GM18498 (cell line): ENCODE results near the gene MMEL1.

Experiments
- ATAC-seq: cut with Tn5 transposase; IDR thresholded peaks from one replicate; pipeline ENCODE4 v1.9.1; 2021; ENCODE audit warnings: mild to moderate bottlenecking, moderate library complexity; ENCODE audit not compliant: unreplicated experiment

MMEL1 gene

DNA sequence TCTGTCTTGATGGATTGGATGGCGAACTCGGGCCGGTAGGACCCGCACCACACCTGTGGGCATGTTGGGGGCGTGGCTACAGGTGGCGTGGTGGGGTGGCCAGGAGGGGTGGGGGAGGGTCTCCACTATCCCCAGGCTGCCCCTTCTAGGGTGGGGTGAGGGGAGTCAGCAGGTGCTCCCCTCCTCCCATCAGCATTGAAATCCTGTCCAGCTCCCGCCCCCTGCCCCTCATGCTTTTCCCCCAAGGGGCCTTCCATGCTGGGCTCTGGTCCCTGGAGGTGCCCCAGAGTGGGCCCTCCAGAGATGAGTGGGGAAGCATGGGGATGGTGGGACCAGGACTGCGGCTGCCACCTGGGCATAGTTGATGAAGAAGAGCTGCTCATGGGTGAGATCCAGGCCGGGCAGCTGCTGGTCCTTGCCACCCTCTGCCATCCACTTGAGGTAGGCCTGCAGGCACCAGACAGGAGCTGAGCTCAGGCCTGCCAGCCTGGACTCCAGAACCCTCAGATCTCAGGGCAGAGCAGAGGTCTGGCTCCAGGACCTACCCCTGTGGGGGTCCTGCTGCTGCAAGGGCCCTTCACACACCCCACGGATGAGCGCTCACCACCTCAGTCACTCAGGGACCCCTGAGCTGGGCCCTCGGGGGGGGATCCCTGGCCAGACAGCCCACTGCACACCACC is 41.1 kb downstream of the MMEL1 start:
- ATAC-seq, result no peak

DNA sequence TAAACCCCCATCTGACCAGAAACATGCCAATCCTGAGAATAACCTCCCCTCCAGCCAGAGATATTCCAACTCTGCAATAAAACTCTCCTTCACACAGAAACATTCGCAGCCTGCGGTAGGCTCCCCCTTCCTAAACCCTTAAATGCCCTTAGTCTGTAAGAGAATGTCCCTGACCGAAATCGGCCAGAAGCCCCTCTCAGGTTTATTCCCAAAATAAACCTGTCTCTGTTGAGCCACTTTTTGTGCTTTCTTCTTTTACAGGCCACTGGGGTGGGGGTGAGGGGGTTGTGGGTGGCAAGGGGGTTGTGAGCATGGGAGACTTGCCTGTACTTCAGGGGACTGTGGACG is 41.6 kb downstream of the MMEL1 start:
- no peak for ATAC-seq

DNA sequence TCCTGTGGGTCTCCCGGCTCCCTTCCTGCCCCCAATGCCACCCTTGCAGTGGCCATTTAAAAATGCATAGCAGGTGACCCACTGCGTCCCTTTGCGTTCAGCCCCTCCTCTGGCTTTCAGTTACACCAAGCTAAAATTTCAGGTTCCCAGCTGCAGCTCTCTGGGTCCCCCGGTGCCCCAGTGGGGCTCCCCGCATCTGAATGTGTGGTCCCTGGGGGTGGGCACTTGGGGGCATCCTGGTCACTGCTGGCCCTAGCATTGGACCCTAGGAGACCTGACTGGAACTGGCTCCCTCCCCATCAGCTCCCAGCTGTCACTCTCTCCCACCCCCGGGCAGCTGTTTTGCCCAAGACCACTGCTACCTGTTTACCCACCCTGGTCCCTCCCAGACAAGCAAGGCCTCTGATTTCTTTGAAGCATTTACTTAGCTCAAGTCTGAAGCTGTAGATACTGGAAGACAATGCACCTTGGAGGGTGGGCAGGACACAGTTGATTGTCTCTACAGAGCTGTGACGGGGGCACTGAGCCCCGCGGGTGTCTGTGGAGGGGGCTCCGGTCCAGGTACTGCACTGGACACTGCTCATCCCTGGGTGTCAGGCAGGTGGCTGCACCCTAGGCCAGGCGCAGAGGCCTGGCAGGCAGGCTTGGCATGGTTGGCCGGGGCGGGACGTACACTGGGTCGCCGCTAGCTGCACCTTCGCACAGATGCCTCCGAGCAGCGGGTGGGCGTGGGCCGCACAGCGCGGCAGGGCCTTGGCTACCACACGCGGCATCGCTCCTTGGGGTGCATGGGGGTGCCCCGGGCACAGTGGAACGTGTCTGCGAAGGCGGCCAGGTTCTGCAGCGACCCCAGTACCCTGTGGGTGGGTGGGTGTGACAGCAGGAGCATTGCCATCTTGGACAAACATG is 42.3 kb downstream of the MMEL1 start:
- no peak for ATAC-seq

DNA sequence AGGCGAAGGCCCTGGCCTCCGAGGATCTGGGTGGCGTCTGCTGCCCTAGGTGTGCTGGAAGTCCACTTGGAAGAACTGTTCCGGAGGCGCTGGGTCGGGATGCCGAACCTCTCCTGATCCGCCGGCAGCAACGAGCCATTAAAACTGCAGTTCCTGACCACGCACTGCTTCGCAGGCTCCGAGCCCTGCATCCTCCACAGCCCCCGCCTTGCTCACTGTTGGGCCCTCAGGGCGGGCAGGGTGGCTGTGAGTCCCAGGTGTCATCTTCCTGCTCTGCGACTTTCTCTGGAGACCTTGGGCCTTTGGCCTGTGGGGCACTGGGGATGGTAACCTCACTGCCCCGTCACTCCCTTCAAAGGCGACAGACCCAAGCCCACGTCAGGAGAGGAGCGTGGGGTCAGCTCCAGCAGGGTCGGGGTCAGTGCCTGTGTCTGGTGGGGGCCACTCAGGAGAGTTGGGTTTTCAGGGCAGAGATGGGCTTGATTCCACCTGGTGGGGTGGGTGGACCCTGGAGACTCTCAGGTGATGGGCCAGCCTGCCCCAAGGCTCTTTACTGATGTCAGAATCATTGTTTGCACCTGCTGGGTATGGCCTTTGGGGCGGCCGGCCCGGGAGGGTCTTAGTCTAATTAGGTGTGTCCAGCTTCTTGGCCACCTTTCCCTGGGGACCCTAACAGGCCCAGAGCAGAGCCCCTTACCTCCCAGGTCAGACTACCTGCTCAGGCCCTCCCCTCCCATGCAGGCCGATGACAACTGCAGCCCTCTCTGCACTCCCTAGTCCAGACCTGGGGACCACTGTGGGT is 43.2 kb downstream of the MMEL1 start:
- no peak for ATAC-seq

DNA sequence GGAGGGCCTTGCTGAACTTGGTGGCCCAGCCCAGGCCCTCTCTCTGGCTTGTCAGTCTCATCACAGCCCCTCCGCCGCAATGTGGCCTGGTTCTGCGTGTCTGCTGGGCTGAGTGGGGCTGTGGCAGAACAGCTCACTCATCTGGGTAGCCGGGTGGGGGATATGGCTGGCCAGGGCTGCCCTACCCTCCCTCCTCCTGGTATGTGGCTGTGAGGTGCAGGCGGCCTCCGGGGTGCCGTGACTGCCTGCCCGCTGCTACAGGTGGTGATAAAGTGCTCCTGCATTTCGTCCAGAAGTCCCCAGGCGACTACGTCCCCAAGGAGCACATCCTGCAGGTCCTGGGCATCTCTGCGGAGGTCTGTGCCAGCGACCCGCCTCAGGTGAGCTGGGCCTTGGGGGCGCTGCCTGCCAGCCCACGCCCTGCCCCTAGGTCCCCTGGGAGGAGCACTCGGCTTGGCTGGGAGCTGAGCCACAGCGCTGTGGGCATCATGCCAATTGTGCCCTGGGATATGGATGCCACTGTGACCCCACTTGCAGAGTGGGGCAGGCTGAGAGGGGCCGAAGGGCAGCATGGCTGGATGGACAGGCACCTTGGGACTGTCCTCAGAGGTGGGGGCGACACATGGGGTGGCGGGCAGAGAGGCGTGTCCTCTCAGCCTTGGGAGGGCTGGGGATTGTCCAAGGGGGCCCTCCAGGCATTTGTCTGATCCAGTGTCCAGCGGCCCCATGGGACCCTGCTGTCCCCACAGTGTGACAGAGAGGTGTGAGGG is 44.0 kb downstream of the MMEL1 start:
- no peak for ATAC-seq

DNA sequence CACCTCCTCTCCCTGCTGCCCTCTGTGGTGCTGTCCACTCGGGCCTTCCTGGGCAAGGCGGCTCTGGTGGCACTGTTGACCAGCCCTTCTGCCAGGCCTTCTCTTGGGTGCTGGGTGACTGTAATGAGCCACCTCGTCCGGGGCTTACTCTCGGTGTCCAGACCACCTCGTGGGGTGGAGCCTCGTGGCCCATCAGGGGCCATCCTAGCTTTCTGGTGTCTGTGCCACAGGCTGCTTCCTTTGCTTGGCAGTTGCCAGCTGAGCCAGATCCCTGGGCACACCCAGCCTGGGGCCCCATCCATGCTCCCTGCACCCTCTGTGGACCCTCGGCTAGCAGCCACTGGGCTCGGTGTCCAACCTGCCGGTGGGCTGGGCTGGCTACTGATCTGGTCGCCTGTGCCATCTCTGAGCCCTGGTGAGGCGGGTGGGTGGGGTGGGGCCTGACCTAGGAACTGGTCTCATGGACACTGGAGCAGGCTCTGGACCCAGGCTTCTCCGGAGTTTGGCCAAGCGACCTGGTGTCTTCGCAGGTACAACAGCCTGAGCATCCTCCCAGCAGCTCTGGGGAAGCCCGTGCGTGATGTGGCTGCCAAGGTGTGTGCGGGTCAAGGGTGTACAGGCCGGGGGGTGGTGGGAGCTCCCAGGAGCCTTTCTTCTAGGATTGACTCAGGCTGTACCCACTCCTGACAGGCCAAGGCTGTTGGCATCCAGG is 44.8 kb downstream of the MMEL1 start:
- no peak for ATAC-seq

DNA sequence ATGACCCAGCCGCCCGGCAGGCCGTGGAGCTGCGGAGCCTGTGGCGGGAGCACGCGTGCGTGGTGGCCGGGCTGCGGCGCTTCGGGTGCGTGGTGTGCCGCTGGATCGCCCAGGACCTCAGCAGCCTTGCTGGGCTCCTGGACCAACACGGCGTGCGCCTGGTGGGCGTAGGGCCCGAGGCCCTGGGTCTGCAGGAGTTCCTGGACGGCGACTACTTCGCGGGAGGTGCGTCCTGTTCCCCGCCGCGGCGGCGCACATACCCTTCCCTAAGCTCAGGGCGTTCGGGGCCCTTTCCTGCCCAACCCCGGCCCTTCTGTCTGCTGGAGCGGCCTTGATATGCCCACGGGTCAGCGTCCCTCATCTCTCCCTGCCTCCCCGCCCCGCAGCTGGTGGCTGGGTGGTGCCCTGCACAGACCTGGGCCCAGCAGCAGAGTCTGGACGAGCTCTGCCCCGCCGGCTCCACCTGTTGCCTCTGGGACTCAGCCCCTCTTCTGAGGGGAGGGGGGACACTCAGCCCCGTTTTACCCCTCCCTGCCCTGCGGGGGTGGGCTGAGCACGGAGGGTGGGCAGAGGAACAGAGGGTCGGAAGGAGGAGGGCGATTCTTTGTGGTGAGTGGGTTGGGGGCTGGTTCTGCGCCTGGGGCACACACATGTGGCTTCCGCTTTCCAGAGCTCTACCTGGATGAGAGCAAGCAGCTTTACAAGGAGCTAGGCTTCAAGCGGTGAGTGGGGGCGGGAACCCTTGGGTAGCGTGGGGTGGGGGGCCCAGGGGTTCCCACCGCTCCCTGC is 45.6 kb downstream of the MMEL1 start:
- no peak for ATAC-seq

DNA sequence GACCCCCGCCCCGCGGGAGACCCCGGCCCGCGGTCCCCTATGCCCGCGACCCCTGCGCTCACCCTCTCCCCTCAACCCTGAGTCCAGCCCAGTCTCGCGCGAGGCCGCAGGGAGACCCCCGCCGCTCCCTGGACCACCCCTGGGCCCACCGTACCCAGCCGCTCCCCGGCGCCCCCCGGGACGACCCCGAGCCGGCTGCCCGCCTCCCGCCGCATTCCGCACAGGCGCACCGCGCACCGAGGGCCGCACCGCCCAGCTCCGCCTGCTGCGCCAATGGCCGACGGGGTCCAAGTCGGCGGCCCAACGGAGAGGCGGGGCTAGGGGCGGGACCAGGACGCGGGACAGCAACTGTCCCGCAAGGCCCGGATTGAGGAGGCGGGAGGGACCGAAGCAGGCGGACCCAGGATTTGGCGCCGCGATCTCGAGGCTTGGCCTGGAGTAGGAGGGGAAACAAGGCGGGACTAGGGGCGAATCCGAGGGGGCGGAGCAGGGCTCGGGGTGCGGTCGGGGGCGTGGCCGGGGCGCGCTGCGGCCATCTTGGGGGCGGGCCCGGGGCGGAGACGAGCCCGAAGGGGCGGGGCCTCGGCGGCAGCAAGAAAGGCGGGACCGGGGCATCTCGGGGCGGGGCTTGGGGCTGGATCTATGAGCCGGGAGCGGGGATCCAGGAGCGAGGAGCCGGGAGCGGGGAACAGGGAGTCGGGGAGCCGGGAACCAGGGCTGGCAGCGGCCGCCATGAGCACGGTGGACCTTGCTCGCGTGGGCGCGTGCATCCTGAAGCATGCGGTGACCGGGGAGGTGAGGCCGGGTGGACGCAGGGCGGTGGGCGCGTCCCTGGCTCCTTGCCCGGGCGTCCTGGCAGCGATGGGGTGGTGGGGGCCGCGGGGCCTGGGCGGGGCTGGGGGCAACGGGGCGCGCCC is 46.4 kb downstream of the MMEL1 start, which contains the start of gene PRXL2B:
Gene PRXL2B (plus strand): TSS at position 624 of the 917 bp plus-strand sequence. CDS start 109 bp downstream, at position 733.
- ATAC-seq, result peak; percentile 75

DNA sequence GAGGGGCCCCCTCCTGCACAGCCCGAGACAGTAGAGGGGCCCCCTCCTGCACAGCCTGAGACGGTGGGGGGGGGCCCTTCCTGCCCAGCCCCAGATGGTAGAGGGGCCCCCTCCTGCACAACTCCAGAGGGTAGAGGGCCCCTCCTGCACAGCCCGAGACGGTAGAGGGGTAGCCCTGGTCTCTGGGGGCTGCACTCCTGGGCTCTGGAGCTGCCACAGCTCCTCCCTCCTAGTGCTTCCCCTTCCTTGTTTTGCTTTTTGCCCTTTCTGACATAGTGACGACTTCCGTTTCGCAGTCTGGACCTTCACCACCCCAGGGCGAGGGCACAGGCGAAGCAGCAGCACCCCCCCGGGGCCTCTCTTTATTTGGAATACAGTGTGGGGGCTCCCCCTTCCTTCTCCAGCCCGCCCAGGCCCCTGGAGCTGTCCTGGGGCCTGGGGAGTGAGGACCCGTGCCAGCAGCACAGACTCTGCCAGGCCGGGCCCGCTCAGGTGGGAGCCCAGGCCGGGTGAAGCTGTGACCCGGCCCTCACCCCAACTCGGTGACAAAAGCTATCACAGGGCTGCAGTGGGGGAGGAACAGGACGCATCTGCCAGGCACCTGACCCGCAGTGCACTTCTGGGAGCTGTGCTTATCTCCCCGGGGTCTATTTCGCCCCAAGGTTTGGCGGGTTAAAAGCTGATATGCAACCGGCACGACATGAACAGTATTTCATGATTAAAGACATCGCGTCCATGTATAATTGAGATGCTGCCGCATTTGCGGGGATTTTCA is 47.3 kb downstream of the MMEL1 start:
- ATAC-seq, result peak; percentile 39

DNA sequence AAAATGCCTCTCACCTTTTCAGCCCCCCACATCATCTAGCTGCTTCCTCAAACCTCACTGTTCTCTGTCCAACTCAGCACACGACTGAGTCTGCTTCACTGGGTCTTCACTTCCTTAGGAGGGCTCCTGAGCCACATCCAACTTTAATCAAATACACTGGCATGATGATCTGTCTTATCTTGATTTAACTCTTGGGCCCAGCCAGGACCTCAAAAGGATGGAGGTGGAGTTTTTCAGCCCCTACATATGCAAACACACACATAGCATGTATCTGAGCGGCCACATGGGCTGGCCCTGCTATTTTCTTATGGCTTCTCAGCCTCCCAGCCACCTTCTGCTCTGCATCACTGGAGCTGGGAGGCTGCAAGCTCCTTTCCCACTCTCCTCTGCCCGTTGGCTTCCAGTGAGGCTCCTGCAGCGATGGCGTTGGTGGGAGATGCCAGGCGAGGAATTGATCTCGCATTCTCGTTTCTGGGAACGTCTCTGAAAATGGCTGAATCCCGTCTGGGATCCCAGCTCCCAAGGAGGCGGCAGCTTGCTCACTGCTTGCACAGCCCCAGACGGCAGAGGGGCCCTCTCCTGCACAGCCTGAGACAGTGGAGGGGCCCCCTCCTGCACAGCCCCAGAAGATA is 48.0 kb downstream of the MMEL1 start:
- no peak for ATAC-seq

DNA sequence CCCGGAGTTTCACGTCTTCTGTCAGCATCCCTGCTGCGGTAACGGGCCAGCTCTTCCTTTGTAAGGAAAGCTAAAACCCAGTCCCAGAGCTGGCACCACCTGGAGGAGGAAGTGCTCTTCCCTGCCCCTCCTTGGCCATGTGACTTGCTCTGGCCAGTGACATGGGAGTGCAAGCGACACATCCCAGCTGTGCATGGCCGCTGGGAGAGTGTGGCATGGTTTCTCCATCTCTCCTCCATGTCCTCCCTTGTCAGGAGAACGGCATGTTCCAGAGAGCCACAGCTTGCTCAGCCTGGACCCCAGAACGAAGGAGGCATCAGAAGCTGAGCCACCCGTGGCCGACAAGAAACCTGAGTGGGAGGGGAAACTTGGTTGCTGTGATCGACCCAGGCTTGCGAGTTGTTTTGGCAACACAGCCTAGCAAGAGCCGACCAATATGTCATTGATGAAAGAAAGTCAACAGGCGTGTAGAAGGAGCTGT is 48.9 kb downstream of the MMEL1 start:
- ATAC-seq, result no peak

DNA sequence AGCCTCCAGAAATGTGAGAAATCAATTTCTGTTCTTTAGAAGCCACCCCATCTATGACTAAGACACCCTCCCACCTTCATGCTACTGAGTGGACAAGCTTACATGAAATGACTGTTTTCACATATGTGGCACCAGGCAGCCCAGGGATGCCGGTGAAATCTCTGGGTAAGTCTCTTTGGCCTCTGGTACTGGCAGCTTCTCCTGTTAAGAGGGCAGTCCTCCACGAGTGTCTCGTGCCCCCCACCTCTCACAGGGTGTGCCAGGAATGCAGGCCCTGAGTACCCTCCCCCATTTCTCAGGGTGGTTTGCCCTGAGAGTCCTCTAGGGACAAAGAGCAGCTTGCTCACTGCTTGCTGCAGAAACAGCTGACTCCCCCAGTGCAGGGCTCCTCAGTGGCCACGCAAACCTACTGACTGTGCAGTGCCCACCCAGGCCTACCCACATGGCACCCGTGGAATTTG is 49.5 kb downstream of the MMEL1 start:
- no peak for ATAC-seq

DNA sequence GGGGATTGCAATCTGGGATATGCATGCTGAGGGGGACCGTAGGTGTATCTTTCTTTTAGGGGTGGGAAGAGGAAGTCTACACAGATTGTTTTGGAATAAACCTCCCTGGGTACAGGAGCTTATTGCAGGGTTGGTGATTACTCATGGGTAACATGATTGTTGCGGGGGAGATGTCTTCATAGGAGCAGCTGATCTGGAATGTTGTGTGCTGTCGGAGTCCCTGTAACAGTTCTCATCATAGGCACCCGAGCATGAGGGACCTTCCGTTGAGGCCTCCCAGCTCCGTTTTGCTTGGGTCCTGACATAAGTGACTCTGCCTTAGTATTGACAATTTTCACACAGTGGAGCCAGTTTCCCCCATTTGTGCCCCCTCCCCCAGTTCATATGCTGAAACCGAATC is 50.4 kb downstream of the MMEL1 start:
- no peak for ATAC-seq

DNA sequence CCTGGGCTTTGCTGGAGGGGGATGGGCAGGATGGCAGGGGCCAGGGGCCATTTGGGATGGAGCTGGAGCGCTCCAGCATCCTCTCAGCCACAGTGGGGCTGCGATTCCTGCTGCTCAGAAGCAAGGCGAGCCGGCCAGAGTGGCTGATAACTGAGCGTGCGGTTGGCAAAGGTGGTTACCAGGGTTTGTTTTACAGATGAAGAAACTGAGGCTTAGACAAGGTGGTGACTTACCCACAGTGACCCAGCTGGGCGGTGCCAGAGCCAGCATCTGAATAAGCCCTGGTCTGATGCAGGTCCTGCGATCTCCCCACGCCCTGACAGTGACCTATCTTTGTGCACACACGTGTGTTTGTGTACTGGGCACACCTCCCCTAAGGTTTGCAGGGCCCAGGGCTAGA is 52.1 kb downstream of the MMEL1 start:
- ATAC-seq, result no peak

DNA sequence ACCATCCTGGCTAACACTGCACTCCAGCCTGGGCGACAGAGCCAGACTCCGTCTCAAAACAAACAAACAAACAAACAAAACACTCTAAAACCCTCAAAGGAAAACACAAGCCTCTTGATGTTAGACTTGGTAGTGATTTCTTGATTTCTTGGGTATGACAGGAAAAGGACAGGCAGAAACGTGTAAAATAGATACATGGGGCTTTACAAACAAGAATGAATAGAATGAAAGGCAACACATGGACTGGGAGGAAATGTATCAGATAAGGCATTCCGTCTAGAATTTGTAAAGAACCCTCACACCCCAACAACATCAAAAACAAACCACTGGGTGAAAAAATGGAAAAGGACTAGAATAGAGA is 54.1 kb downstream of the MMEL1 start:
- no peak for ATAC-seq

DNA sequence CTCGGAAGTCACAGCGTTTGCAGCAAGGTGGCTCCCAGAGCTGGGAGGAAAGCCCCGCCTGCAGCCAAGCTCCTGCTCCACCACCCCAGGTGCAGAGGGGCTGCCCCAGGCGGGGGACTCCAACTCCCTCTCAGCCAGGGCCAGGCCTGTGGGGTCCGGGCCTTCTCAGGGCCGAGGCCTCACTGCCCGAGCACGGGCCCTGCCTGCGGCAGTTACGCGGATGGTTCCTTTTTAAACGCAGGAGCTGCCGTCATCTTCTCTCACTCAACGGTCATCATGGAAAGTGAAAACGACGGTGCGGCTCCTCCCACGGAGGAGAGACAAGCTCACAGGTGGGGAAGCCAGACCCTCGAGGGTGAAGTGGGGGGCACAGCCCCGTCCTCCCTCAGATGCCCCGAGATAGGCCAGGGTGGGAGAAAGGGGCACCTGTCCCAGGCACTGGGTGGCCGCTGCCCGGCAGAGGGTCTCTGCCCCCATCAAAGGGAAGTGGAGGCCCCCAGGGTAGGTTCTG is 55.2 kb downstream of the MMEL1 start:
- peak; percentile 35 for ATAC-seq
